Kasumi-1 (cell line): ENCODE data around the gene FAM131C.
A peak's percentile ranks its signal among the peaks of the same experiment; 100 is the strongest.
"Not testable (repeated sequence)": the region's sequence is repeated elsewhere in the genome, so short reads cannot be mapped to it uniquely, and the experiment has no call there.

Experiments
- DNase-seq, 2 experiments: peaks; one replicate each; lab custom pipeline; 2025; lab: John Stamatoyannopoulos, UW

Gene FAM131C

GRCh38 chr1:16033103-16033632 is 40.3 kb downstream of the FAM131C start:
- DNase-seq: not testable (repeated sequence)

- DNase-seq: peak; percentile 35 to 62
These were observed 40.9 kb downstream of the FAM131C start for GRCh38 chr1:16032388-16033102.

- DNase-seq: no peak
These were observed 41.9 kb downstream of the FAM131C start for GRCh38 chr1:16031551-16031950.

GRCh38 chr1:16029288-16029687 is 44.2 kb downstream of the FAM131C start:
- DNase-seq: no peak

GRCh38 chr1:16029003-16029268 is 44.5 kb downstream of the FAM131C start:
- DNase-seq: not testable (repeated sequence)

GRCh38 chr1:16028237-16029002 is 45.0 kb downstream of the FAM131C start:
- no peak for DNase-seq

- peak in 1 of 2 experiments; percentile 6 for DNase-seq
These were observed 46.5 kb downstream of the FAM131C start for GRCh38 chr1:16026723-16027484.

- not testable (repeated sequence) for DNase-seq
These were observed 47.1 kb downstream of the FAM131C start for GRCh38 chr1:16026302-16026701.

- DNase-seq: no peak
These were observed 50.3 kb downstream of the FAM131C start for GRCh38 chr1:16023050-16023653.

- no peak for DNase-seq
These were observed 51.1 kb downstream of the FAM131C start for GRCh38 chr1:16022393-16022792.

GRCh38 chr1:16021681-16022080 is 51.8 kb downstream of the FAM131C start, which contains the start of gene CLCNKA:
Gene CLCNKA, plus strand, starts transcription at chr1:16022036. Its CDS starts 584 bp downstream, at chr1:16022620.
- DNase-seq: no peak

- DNase-seq: not testable (repeated sequence)
These were observed 52.6 kb downstream of the FAM131C start for GRCh38 chr1:16020878-16021277.

- DNase-seq: no peak
These were observed 53.1 kb downstream of the FAM131C start for GRCh38 chr1:16020325-16020724.

GRCh38 chr1:16019644-16020277 is 53.7 kb downstream of the FAM131C start:
- DNase-seq: no peak

GRCh38 chr1:16018749-16019643 is 54.5 kb downstream of the FAM131C start:
- DNase-seq: no peak

- DNase-seq: no peak
These were observed 55.1 kb downstream of the FAM131C start for GRCh38 chr1:16018308-16018707.

GRCh38 chr1:16017461-16018303 is 55.8 kb downstream of the FAM131C start, which contains the start of gene HSPB7:
Gene HSPB7, minus strand, starts transcription at chr1:16018043. Its CDS starts 80 bp downstream, at chr1:16017963.
- DNase-seq: no peak

- no peak for DNase-seq
These were observed 56.4 kb downstream of the FAM131C start for GRCh38 chr1:16017076-16017460.
